ENCODE measurements around the gene ZNF75A. TPM values are rescaled to one million over a fixed set of nuclear protein-coding genes. Genes with fewer than 3 reads are reported as not detected.

ZNF75A gene
- total and polyA plus RNA-seq, 4 donors = 4.9 to 17.2 (median 9.8) TPM

- no peak for DNase-seq (ENCODE audit: low spot score)
- WGBS = 15% methylated on average over 29 of the region's 29 CpGs
These were observed 23.1 kb upstream of the ZNF75A start for GRCh38 chr16:3282103-3282729.

DNA sequence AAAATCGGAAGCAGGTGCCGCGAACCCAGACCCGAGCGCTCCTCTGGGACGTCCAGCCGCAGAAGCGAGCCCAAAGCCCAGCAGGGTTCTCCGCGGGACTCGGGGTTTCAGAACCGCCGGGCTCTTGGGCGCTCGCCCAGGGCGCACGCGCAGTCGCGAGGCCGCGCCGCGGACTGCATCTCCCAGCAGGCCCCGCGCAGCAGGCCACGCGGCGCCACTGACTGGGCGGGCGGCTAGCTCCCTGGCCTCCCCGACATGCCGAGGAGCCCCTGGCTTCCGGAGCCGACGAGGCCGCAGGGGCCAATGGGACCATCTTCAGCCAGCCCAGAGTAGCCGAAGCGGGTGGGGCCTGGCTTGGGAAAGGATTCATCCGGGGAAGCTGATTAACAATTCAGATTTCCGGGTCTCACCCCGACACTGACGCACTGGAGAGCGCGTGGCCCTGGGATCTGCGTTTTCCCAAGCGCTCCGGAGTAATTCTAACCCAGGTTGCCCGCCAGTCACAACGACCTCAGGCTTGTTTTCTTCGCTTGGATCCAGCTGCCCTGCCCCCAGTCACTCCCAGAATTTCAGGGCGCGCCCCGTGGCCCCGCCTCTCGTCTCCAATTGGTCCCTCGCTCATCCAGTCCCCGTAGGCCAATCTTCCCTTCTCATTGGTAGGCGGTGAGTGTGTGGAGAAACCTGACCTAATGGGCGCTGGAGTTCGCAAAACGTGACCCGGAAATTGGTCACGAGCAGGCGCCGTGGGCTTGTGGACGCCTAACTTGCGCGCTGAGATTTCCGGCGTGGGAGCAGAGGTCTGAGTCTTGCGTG is 22.4 kb upstream of the ZNF75A start, which contains the start of gene ZNF263:
TSS of gene ZNF263 (plus strand) at position 762 of the 813 bp plus-strand sequence. CDS start 328 bp downstream, outside the sequence.
- WGBS = under 1% methylated on average over 72 of the region's 72 CpGs
- Histone ChIP-seq H3K4me1 (ENCODE audit: control insufficient read depth in 4 of 4, insufficient read depth in 4 of 4, low read length in 3 of 4) (peaks cover 4 to 21% (median 19%) of the 10 kb centered on the region in 4 donors), H3K4me3 (ENCODE audit: low read depth in 1 of 3, low read length in 3 of 3) (peak within 1 kb of the TSS; percentile 84 to 93 (median 85)), H3K27ac (ENCODE audit: low read depth in 1 of 2, low read length in 2 of 2) (peak within 1 kb of the TSS; percentile 98), H3K36me3 (ENCODE audit: control insufficient read depth in 4 of 4, insufficient read depth in 3 of 4, low read depth in 1 of 4, low read length in 3 of 4) (peaks cover 8 to 23% (median 20%) of the 10 kb centered on the region in 4 donors), H3K9ac (ENCODE audit: low read depth in 1 of 2, low read length in 2 of 2) (peak within 1 kb of the TSS; percentile 70 to 91), H3K27me3 (ENCODE audit: control insufficient read depth in 4 of 4, insufficient read depth in 4 of 4, low read length in 3 of 4) (no peaks in the 10 kb centered on the region), H3K9me3 (ENCODE audit: control insufficient read depth in 4 of 4, low read length in 3 of 4) (peaks cover 3 to 13% (median 8%) of the 10 kb centered on the region in 4 donors)
- peak; percentile 95 for DNase-seq (ENCODE audit: low spot score)
- peak; percentile 37 for TF ChIP-seq ATF3 (IDR thresholded peaks at IDR 0.05)
- TF ChIP-seq TAF1 (conservative IDR thresholded peaks at IDR 0.05) = no peak
- TF ChIP-seq CTCF (IDR thresholded peaks at IDR 0.05; ENCODE audit: low read depth, low read length, missing input control) = no peak
- TF ChIP-seq RAD21 (IDR thresholded peaks at IDR 0.05) = peak in 1 of 2 donors; percentile 33
- TF ChIP-seq FOXA2 (IDR thresholded peaks at IDR 0.05) = no peak
- TF ChIP-seq HNF4A (conservative IDR thresholded peaks at IDR 0.05) = peak; percentile 57 to 59
- peak; percentile 63 to 67 for TF ChIP-seq RXRA (IDR thresholded peaks at IDR 0.05)
- TF ChIP-seq JUND (IDR thresholded peaks at IDR 0.05) = peak in 1 of 2 donors; percentile 42
- peak; percentile 92 for TF ChIP-seq YY1 (IDR thresholded peaks at IDR 0.05)
- peak; percentile 29 to 35 for TF ChIP-seq EGR1 (IDR thresholded peaks at IDR 0.05; ENCODE audit: low read depth in 2 of 2)
- peak; percentile 90 for TF ChIP-seq MAX (IDR thresholded peaks at IDR 0.05)
- peak; percentile 27 for TF ChIP-seq FOXA1 (IDR thresholded peaks at IDR 0.05)

More at GRCh38 chr16:3282103-3282729, 23.1 kb upstream of the ZNF75A start:
- H3K27me3 ChIP-seq (ENCODE audit: control insufficient read depth in 4 of 4, insufficient read depth in 4 of 4, low read length in 3 of 4) = no peaks in the 10 kb centered on the region
- peaks cover 8 to 19% (median 18%) of the 10 kb centered on the region in 4 donors for H3K36me3 ChIP-seq (ENCODE audit: control insufficient read depth in 4 of 4, insufficient read depth in 3 of 4, low read depth in 1 of 4, low read length in 3 of 4)
- peaks cover 4 to 21% (median 19%) of the 10 kb centered on the region in 4 donors for H3K4me1 ChIP-seq (ENCODE audit: control insufficient read depth in 4 of 4, insufficient read depth in 4 of 4, low read length in 3 of 4)
- peak overlapping the region; percentile 98 for H3K27ac ChIP-seq (ENCODE audit: low read depth in 1 of 2, low read length in 2 of 2)
- H3K4me3 ChIP-seq (ENCODE audit: low read depth in 1 of 3, low read length in 3 of 3) = peak overlapping the region; percentile 79 to 88 (median 84)
- H3K9ac ChIP-seq (ENCODE audit: low read depth in 1 of 2, low read length in 2 of 2) = peak overlapping the region; percentile 70 to 76
- TF ChIP-seq HNF4A (conservative IDR thresholded peaks at IDR 0.05) = no peak
- no peak for TF ChIP-seq RXRA (IDR thresholded peaks at IDR 0.05)
- TF ChIP-seq TAF1 (conservative IDR thresholded peaks at IDR 0.05) = peak; percentile 28
- no peak for TF ChIP-seq ZBTB33 (IDR thresholded peaks at IDR 0.05)
- TF ChIP-seq YY1 (IDR thresholded peaks at IDR 0.05) = no peak
- no peak for TF ChIP-seq EGR1 (IDR thresholded peaks at IDR 0.05; ENCODE audit: low read depth in 2 of 2)
- peak; percentile 5 for TF ChIP-seq CTCF (IDR thresholded peaks at IDR 0.05; ENCODE audit: low read depth, low read length, missing input control)
- no peak for TF ChIP-seq ATF3 (IDR thresholded peaks at IDR 0.05)
- TF ChIP-seq FOXA1 (IDR thresholded peaks at IDR 0.05) = no peak
- TF ChIP-seq NR2F2 (IDR thresholded peaks at IDR 0.05) = no peak
- peaks cover 3 to 13% (median 8%) of the 10 kb centered on the region in 4 donors for H3K9me3 ChIP-seq (ENCODE audit: control insufficient read depth in 4 of 4, low read length in 3 of 4)

All from liver (tissue), 9 donors.